Measurements from ENCODE around the gene TMEM37. TPM values are rescaled to one million over a fixed set of nuclear protein-coding genes. Genes with fewer than 3 reads are reported as not detected.

The TMEM37 gene
- total RNA-seq, 1 experiment from 2014 or later: 2.3 TPM

DNA sequence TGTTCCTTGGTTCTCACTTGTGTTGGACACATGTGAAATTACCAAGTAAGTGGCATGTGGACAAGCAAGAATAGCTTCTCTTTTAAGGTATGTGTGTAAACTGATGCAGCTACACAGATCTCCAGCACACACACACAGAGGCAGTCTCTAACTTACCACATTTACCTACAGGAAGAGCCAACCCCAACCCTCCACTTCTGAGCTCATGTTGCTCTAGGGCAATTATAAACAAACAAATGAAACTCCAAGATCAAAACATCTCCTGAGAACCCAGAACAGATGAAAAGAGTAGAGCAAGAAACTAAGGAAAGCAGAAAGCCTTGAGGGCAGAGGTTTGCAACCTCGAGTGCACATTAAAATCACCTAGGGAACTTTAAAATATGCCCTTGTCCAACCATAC is 16.0 kb upstream of the TMEM37 start:
- Histone ChIP-seq H3K4me1 (ENCODE audit: control insufficient read depth in 1 of 2, insufficient read depth in 2 of 2, low read length in 2 of 2) (no peaks in the 10 kb centered on the region), H3K4me2 (ENCODE audit: low read length) (no peak overlapping the region), H3K36me3 (ENCODE audit: control insufficient read depth in 1 of 2, insufficient read depth in 2 of 2, low read length in 2 of 2) (no peaks in the 10 kb centered on the region), H2AFZ (ENCODE audit: low read depth, low read length, poor library complexity, severe bottlenecking) (no peak overlapping the region), H3K27me3 (ENCODE audit: insufficient read depth, low read length) (no peaks in the 10 kb centered on the region), H3K79me2 (ENCODE audit: insufficient read depth, low read length) (no peaks in the 10 kb centered on the region), H3K27ac (ENCODE audit: low read depth, low read length) (no peak overlapping the region), H3K9me3 (ENCODE audit: control insufficient read depth in 1 of 2, insufficient read depth in 1 of 2, low read depth in 1 of 2, low read length in 2 of 2) (no peaks in the 10 kb centered on the region), H4K20me1 (ENCODE audit: insufficient read depth) (no peaks in the 10 kb centered on the region), H3K9ac (ENCODE audit: low read length) (no peak overlapping the region), H3K9me2 (ENCODE audit: insufficient read depth) (no peaks in the 10 kb centered on the region), H3K4me3 (replicated peaks in 1 of 2; ENCODE audit: low read depth in 1 of 2, low read length in 2 of 2) (no peak overlapping the region)
- ATAC-seq (no peak), DNase-seq (ENCODE audit: low read depth, low spot score) (no peak)
- ChIA-PET CTCF (interaction anchor here (2.4 kb wide), 1 partner anchor 61 kb away, joined by 9 read pairs; no protein-coding TSS in a partner anchor), POLR2A (no interaction called here), RAD21 (ENCODE audit: low non-redundant PET in 1 of 2, low total read pairs in 2 of 2, uncharacterized antibody in 2 of 2, unreplicated experiment in 2 of 2) (no interaction called here)
- TF ChIP-seq, protein P1, sequence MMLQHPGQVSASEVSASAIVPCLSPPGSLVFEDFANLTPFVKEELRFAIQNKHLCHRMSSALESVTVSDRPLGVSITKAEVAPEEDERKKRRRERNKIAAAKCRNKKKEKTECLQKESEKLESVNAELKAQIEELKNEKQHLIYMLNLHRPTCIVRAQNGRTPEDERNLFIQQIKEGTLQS (IDR thresholded peaks at IDR 0.05): no peak
- TF ChIP-seq FOSL1 (IDR thresholded peaks at IDR 0.05; ENCODE audit: low read depth) (no peak), POLR2AphosphoS5 (IDR thresholded peaks at IDR 0.05; ENCODE audit: low read depth, low read length) (no peak)
- no TSS peak for BruUV-seq (replicated peaks)
- intact Hi-C loops (cut with micrococcal nuclease): no loop called here

DNA sequence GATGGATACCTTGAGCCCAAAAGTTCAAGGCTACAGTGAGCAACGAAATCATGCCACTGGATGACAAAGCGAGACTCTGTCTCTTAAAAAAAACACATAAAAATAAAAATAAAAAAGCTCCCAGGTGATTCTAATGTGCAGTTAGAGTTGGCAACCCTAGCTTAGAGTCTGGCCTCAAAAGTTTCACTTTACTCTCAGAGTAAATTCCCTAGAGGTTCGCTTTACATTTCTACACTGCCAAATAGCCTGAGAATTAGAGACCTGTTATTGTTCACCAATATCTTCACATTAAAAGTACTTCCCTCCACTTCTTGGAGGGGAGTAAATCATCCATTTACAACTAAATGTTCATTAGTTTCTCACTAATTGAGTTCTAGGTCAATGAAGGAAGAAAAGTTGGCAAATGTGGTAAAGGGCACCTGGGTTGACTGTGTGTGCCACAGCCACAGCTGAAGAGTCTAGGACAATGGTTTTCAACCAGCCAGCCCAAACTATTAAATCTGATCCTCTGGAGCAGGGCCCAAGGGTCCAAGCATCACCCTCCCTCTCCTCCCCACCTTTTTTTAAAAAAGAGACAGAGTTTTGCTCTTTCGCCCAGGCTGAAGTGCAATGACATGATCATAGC is 15.2 kb upstream of the TMEM37 start:
- BruUV-seq (replicated peaks): no TSS peak
- Histone ChIP-seq H3K79me2 (ENCODE audit: insufficient read depth, low read length) (no peaks in the 10 kb centered on the region), H3K27me3 (ENCODE audit: insufficient read depth, low read length) (no peaks in the 10 kb centered on the region), H3K9ac (ENCODE audit: low read length) (no peak overlapping the region), H3K4me3 (replicated peaks in 1 of 2; ENCODE audit: low read depth in 1 of 2, low read length in 2 of 2) (no peak overlapping the region), H3K4me1 (ENCODE audit: control insufficient read depth in 1 of 2, insufficient read depth in 2 of 2, low read length in 2 of 2) (no peaks in the 10 kb centered on the region), H3K27ac (ENCODE audit: low read depth, low read length) (no peak overlapping the region), H2AFZ (ENCODE audit: low read depth, low read length, poor library complexity, severe bottlenecking) (no peak overlapping the region), H3K9me2 (ENCODE audit: insufficient read depth) (no peaks in the 10 kb centered on the region), H4K20me1 (ENCODE audit: insufficient read depth) (no peaks in the 10 kb centered on the region), H3K4me2 (ENCODE audit: low read length) (no peak overlapping the region), H3K36me3 (ENCODE audit: control insufficient read depth in 1 of 2, insufficient read depth in 2 of 2, low read length in 2 of 2) (no peaks in the 10 kb centered on the region), H3K9me3 (ENCODE audit: control insufficient read depth in 1 of 2, insufficient read depth in 1 of 2, low read depth in 1 of 2, low read length in 2 of 2) (peaks cover 3 to 4% of the 10 kb centered on the region in 2 experiments; a peak in 2 of 4 replicates)
- no peak for ATAC-seq
- intact Hi-C loops (cut with micrococcal nuclease): no loop called here
- ChIA-PET POLR2A (no interaction called here), RAD21 (ENCODE audit: low non-redundant PET in 1 of 2, low total read pairs in 2 of 2, uncharacterized antibody in 2 of 2, unreplicated experiment in 2 of 2) (no interaction called here), CTCF (interaction anchor here (2.4 kb wide), 1 partner anchor 60 kb away, joined by 9 read pairs; no protein-coding TSS in a partner anchor)
- no peak for DNase-seq (ENCODE audit: low read depth, low spot score)
- no peak for TF ChIP-seq FOSL1 (IDR thresholded peaks at IDR 0.05; ENCODE audit: low read depth)
- TF ChIP-seq, protein P2, sequence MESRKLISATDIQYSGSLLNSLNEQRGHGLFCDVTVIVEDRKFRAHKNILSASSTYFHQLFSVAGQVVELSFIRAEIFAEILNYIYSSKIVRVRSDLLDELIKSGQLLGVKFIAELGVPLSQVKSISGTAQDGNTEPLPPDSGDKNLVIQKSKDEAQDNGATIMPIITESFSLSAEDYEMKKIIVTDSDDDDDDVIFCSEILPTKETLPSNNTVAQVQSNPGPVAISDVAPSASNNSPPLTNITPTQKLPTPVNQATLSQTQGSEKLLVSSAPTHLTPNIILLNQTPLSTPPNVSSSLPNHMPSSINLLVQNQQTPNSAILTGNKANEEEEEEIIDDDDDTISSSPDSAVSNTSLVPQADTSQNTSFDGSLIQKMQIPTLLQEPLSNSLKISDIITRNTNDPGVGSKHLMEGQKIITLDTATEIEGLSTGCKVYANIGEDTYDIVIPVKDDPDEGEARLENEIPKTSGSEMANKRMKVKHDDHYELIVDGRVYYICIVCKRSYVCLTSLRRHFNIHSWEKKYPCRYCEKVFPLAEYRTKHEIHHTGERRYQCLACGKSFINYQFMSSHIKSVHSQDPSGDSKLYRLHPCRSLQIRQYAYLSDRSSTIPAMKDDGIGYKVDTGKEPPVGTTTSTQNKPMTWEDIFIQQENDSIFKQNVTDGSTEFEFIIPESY (IDR thresholded peaks at IDR 0.05; ENCODE audit: extremely low read depth, insufficient replicate concordance, low read length): no peak
- no peak for TF ChIP-seq SRF (IDR thresholded peaks at IDR 0.05; ENCODE audit: low read depth)
- TF ChIP-seq TCF7L2 (IDR thresholded peaks at IDR 0.05; ENCODE audit: borderline replicate concordance, extremely low read depth, insufficient read depth, insufficient read length): no peak
- no peak for TF ChIP-seq SP1 (IDR thresholded peaks at IDR 0.05; ENCODE audit: low read depth)
- no peak for TF ChIP-seq EZH2 (IDR thresholded peaks at IDR 0.05)

All from HCT116 (cell line).